ENCODE results near the gene IQUB.
"Not testable (repeated sequence)": the region's sequence is repeated elsewhere in the genome, so short reads cannot be mapped to it uniquely, and the experiment has no call there.

DNA sequence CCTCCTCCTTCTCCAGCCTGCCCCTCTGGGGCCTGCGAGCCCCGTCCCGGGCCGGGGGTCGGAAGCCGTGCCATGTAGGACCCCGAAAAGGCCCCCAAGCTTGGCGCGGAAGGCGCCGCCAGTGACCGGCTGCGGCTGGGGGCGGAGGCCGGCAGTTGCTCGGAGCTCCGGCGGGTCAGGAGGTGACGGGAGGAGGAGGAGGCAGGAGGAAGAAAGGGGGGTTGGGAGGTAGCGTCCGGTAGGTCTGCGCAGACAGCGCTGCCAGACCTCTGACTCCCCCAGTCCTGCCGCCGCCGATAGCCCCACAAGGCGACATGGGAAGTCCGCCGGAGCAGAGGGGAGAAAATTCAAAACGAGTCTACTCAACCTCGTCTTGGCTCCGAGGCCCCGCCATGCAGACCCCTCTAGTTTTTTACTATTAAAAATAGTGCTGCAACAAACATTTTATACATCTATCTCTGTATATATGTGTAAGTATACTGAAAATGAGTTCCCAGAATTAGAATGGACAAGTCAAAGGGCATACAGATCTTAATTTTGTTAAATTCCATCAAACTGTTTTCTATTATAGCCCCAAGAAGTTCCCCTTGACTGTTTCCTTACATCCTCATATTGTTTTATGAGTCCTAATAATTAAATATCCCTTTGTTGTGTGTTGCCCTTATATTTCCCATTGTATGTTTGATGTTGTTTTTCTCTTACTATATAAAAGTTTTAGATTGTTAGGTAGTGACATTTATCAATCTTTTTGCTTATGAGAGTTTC lies 1.4 kb downstream of the IQUB start:
- TF ChIP-seq ZNF10 (tag by site-specific recombination; IDR thresholded peaks at IDR 0.05); ZNF121 (tag by site-specific recombination; IDR thresholded peaks at IDR 0.05); KLF9 (tag by site-specific recombination; IDR thresholded peaks at IDR 0.05; ENCODE audit: low read depth); ZNF274 (IDR thresholded peaks at IDR 0.05; ENCODE audit: low read length); ZNF274 (tag by site-specific recombination; IDR thresholded peaks at IDR 0.05; ENCODE audit: borderline replicate concordance); YY1 (tag by site-specific recombination; IDR thresholded peaks at IDR 0.05): not testable (repeated sequence)
- TF ChIP-seq, protein P1, sequence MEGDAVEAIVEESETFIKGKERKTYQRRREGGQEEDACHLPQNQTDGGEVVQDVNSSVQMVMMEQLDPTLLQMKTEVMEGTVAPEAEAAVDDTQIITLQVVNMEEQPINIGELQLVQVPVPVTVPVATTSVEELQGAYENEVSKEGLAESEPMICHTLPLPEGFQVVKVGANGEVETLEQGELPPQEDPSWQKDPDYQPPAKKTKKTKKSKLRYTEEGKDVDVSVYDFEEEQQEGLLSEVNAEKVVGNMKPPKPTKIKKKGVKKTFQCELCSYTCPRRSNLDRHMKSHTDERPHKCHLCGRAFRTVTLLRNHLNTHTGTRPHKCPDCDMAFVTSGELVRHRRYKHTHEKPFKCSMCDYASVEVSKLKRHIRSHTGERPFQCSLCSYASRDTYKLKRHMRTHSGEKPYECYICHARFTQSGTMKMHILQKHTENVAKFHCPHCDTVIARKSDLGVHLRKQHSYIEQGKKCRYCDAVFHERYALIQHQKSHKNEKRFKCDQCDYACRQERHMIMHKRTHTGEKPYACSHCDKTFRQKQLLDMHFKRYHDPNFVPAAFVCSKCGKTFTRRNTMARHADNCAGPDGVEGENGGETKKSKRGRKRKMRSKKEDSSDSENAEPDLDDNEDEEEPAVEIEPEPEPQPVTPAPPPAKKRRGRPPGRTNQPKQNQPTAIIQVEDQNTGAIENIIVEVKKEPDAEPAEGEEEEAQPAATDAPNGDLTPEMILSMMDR (tag by site-specific recombination; IDR thresholded peaks at IDR 0.05): not testable (repeated sequence)
- TF ChIP-seq, protein P2, sequence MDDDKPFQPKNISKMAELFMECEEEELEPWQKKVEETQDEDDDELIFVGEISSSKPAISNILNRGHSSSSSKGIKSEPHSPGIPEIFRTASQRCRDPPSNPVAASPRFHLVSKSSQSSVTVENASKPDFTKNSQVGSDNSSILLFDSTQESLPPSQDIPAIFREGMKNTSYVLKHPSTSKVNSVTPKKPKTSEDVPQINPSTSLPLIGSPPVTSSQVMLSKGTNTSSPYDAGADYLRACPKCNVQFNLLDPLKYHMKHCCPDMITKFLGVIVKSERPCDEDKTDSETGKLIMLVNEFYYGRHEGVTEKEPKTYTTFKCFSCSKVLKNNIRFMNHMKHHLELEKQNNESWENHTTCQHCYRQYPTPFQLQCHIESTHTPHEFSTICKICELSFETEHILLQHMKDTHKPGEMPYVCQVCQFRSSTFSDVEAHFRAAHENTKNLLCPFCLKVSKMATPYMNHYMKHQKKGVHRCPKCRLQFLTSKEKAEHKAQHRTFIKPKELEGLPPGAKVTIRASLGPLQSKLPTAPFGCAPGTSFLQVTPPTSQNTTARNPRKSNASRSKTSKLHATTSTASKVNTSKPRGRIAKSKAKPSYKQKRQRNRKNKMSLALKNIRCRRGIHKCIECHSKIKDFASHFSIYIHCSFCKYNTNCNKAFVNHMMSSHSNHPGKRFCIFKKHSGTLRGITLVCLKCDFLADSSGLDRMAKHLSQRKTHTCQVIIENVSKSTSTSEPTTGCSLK (tag by site-specific recombination; IDR thresholded peaks at IDR 0.05): not testable (repeated sequence)

Measured in HEK293 (cell line).